HG03045 (cell line): Measurements from ENCODE around the gene SP100.

Source experiments
- ATAC-seq: cut with Tn5 transposase; IDR thresholded peaks from one replicate; pipeline ENCODE4 v1.9.1; 2021; ENCODE audit warnings: mild to moderate bottlenecking, moderate library complexity; ENCODE audit not compliant: unreplicated experiment

The SP100 gene

GRCh38 chr2:230537531-230537976 lies 121.6 kb downstream of the SP100 start:
- ATAC-seq = peak; percentile 63

- no peak for ATAC-seq
Observed at GRCh38 chr2:230540332-230540731, 124.3 kb downstream of the SP100 start.

GRCh38 chr2:230541934-230542380 lies 126.0 kb downstream of the SP100 start:
- ATAC-seq = peak; percentile 51

- ATAC-seq = no peak
Observed at GRCh38 chr2:230542751-230543150, 126.8 kb downstream of the SP100 start.

GRCh38 chr2:230552181-230552580 lies 136.2 kb downstream of the SP100 start:
- ATAC-seq = no peak

- no peak for ATAC-seq
Observed at GRCh38 chr2:230557065-230557464, 141.1 kb downstream of the SP100 start.

GRCh38 chr2:230564805-230565779 lies 149.1 kb downstream of the SP100 start:
- ATAC-seq = no peak

- ATAC-seq = no peak
Observed at GRCh38 chr2:230569298-230569697, 153.3 kb downstream of the SP100 start.

- ATAC-seq = no peak
Observed at GRCh38 chr2:230570987-230571386, 155.0 kb downstream of the SP100 start.

- no peak for ATAC-seq
Observed at GRCh38 chr2:230575642-230576324, 159.8 kb downstream of the SP100 start.

- ATAC-seq = no peak
Observed at GRCh38 chr2:230577114-230577513, 161.1 kb downstream of the SP100 start.

- no peak for ATAC-seq
Observed at GRCh38 chr2:230578106-230578505, 162.1 kb downstream of the SP100 start.

- ATAC-seq = peak; percentile 69
Observed at GRCh38 chr2:230582851-230583283, 166.9 kb downstream of the SP100 start.

- no peak for ATAC-seq
Observed at GRCh38 chr2:230583581-230583980, 167.6 kb downstream of the SP100 start.

- no peak for ATAC-seq
Observed at GRCh38 chr2:230586328-230586982, 170.5 kb downstream of the SP100 start.

- ATAC-seq = peak; percentile 13
Observed at GRCh38 chr2:230589025-230589424, 173.0 kb downstream of the SP100 start.

GRCh38 chr2:230589497-230590015 lies 173.6 kb downstream of the SP100 start:
- ATAC-seq = peak; percentile 91

GRCh38 chr2:230590333-230590732 lies 174.3 kb downstream of the SP100 start:
- ATAC-seq = no peak

GRCh38 chr2:230591850-230592249 lies 175.8 kb downstream of the SP100 start:
- no peak for ATAC-seq

GRCh38 chr2:230592775-230593174 lies 176.8 kb downstream of the SP100 start:
- ATAC-seq = no peak
